ENCODE data around the gene RNF44.
A peak's percentile ranks its signal among the peaks of the same experiment; 100 is the strongest.

RNF44 gene

DNA sequence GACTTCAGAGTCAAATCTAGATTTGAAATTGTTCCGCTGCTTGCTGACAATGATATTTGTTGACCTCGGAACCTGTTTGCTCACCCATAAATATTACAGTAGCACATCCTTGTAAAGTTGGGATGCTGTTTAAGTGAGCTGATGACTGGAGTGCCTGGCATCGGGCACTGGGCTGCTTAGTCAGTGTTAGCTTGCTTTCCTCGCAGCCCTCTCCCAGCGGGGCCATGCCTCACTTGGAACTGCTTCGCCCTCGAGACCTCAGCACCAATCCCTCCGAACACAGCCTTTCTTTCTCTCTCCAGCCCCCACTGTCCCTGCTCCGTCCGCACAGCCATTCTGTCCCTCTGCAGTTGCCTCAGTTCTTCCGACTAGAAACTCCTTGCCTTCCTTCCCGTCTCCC, 23.4 kb downstream of the RNF44 start:
- ATAC-seq (ENCODE audit: low read depth) (peak; percentile 25; the same call in 1 of the 3 replicates), DNase-seq (ENCODE audit: low spot score) (no peak)
- TF ChIP-seq, protein P1, sequence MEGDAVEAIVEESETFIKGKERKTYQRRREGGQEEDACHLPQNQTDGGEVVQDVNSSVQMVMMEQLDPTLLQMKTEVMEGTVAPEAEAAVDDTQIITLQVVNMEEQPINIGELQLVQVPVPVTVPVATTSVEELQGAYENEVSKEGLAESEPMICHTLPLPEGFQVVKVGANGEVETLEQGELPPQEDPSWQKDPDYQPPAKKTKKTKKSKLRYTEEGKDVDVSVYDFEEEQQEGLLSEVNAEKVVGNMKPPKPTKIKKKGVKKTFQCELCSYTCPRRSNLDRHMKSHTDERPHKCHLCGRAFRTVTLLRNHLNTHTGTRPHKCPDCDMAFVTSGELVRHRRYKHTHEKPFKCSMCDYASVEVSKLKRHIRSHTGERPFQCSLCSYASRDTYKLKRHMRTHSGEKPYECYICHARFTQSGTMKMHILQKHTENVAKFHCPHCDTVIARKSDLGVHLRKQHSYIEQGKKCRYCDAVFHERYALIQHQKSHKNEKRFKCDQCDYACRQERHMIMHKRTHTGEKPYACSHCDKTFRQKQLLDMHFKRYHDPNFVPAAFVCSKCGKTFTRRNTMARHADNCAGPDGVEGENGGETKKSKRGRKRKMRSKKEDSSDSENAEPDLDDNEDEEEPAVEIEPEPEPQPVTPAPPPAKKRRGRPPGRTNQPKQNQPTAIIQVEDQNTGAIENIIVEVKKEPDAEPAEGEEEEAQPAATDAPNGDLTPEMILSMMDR (IDR thresholded peaks at IDR 0.05; ENCODE audit: poor library complexity, severe bottlenecking): no peak
- Histone ChIP-seq H3K27me3 (ENCODE audit: insufficient read depth, poor library complexity, severe bottlenecking) (no peaks in the 10 kb centered on the region), H3K4me1 (ENCODE audit: insufficient read depth, poor library complexity, severe bottlenecking) (no peaks in the 10 kb centered on the region), H3K36me3 (ENCODE audit: low read depth) (peaks cover 12% of the 10 kb centered on the region), H3K27ac (ENCODE audit: poor library complexity, severe bottlenecking) (no peak overlapping the region), H3K9me3 (ENCODE audit: severe bottlenecking) (no peaks in the 10 kb centered on the region), H3K4me3 (ENCODE audit: severe bottlenecking) (no peak overlapping the region)

DNA sequence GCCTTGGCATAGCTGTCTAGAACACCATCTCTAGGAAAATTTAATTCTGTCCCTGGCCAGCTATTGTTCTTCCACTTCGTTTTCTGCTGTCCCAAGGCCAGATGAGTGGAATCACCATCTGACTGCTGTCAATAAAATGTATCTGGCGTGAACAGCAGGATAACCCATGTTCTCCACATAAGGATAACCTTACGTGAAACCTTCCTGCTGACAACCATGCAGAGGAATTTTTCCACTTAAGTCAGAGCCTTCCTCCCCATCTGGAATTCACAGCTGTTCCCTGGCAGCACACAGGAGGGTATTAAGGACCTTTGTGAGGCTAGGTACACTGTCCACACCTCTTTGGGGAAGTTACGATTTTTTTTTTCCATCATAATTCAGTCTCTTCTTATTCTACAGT, 28.6 kb downstream of the RNF44 start:
- no peak overlapping the region for H3K27ac ChIP-seq (ENCODE audit: poor library complexity, severe bottlenecking)
- no peak for ATAC-seq (ENCODE audit: low read depth)
- DNase-seq (ENCODE audit: low spot score): no peak
- H3K36me3 ChIP-seq (ENCODE audit: low read depth): peaks cover 58% of the 10 kb centered on the region
- no peaks in the 10 kb centered on the region for H3K27me3 ChIP-seq (ENCODE audit: insufficient read depth, poor library complexity, severe bottlenecking)
- H3K4me1 ChIP-seq (ENCODE audit: insufficient read depth, poor library complexity, severe bottlenecking): no peaks in the 10 kb centered on the region
- H3K9me3 ChIP-seq (ENCODE audit: severe bottlenecking): no peaks in the 10 kb centered on the region
- H3K4me3 ChIP-seq (ENCODE audit: severe bottlenecking): no peak overlapping the region
- TF ChIP-seq, protein P1 (IDR thresholded peaks at IDR 0.05; ENCODE audit: poor library complexity, severe bottlenecking): no peak

DNA sequence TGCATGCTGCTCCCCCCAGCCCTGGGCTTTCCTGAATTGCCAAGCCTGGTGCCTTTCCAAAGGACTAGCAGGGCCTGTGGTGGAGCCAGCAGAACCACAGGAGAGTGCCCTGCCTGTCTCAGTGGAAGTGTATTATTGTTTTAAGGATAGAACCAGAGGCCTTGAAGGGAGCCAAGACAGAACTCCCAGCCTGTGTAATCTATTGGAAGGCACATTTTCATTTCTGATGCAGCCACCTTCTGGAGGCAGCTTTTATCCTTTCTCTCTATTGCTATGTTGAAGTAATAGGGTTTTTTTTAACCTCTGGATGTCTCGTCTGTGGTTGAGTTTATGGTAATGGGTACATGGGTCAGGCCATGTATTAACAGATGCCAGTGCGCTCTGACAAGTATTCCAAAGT, 29.3 kb downstream of the RNF44 start:
- no peak for DNase-seq (ENCODE audit: low spot score)
- Histone ChIP-seq H3K27me3 (ENCODE audit: insufficient read depth, poor library complexity, severe bottlenecking) (no peaks in the 10 kb centered on the region), H3K4me1 (ENCODE audit: insufficient read depth, poor library complexity, severe bottlenecking) (no peaks in the 10 kb centered on the region), H3K27ac (ENCODE audit: poor library complexity, severe bottlenecking) (no peak overlapping the region), H3K9me3 (ENCODE audit: severe bottlenecking) (no peaks in the 10 kb centered on the region), H3K36me3 (ENCODE audit: low read depth) (peaks cover 65% of the 10 kb centered on the region), H3K4me3 (ENCODE audit: severe bottlenecking) (no peak overlapping the region)
- no peak for ATAC-seq (ENCODE audit: low read depth)
- TF ChIP-seq, protein P1 (IDR thresholded peaks at IDR 0.05; ENCODE audit: poor library complexity, severe bottlenecking): no peak

DNA sequence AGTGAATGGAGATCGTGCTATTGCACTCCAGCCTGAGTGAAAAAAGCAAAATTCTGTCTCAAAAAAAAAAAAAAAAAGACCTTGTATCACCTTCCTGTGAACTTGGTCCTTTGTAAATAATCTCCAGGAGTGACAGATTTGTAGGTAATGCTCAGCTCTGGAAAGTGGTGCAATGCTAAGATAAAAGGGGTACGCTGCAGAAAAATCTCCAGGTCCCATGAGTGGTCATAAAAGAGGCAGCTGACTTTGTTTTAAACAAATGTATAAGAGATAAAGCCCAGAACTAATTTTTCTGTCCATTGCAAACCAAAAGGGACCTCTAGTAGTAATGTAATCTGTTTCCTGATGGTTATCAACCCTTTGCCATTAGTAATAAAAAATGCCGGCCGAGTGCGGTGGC, 33.7 kb downstream of the RNF44 start:
- Histone ChIP-seq H3K9me3 (ENCODE audit: severe bottlenecking) (no peaks in the 10 kb centered on the region), H3K36me3 (ENCODE audit: low read depth) (peaks cover 95% of the 10 kb centered on the region), H3K27ac (ENCODE audit: poor library complexity, severe bottlenecking) (no peak overlapping the region), H3K4me1 (ENCODE audit: insufficient read depth, poor library complexity, severe bottlenecking) (peaks cover 7% of the 10 kb centered on the region), H3K4me3 (ENCODE audit: severe bottlenecking) (no peak overlapping the region), H3K27me3 (ENCODE audit: insufficient read depth, poor library complexity, severe bottlenecking) (no peaks in the 10 kb centered on the region)
- TF ChIP-seq, protein P1 (IDR thresholded peaks at IDR 0.05; ENCODE audit: poor library complexity, severe bottlenecking): no peak
- ATAC-seq (ENCODE audit: low read depth) (no peak), DNase-seq (ENCODE audit: low spot score) (no peak)

DNA sequence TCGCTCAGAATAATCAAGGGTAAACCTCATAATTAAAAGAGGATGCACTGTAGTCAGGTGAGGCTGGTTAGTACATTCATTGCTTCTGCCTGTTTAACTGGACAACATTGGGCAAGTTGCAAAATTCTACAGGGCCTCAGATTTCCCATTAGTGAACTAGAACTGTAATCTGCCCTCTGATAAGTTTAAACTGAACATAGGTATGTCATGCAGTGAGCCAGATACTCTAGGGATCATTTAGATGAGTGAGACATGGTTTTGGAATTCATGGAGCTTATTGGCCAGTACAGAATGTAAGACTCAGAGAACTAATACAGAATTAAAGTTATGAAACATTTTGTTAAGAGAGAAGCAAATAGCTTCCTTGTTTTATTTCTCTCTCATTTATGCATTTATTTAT, 35.9 kb downstream of the RNF44 start:
- H3K36me3 ChIP-seq (ENCODE audit: low read depth): peaks cover 93% of the 10 kb centered on the region
- DNase-seq (ENCODE audit: low spot score): no peak
- peaks cover 23% of the 10 kb centered on the region for H3K4me1 ChIP-seq (ENCODE audit: insufficient read depth, poor library complexity, severe bottlenecking)
- H3K9me3 ChIP-seq (ENCODE audit: severe bottlenecking): no peaks in the 10 kb centered on the region
- peak; percentile 76 for ATAC-seq (ENCODE audit: low read depth)
- peak overlapping the region; percentile 23 for H3K27ac ChIP-seq (ENCODE audit: poor library complexity, severe bottlenecking)
- H3K27me3 ChIP-seq (ENCODE audit: insufficient read depth, poor library complexity, severe bottlenecking): no peaks in the 10 kb centered on the region
- H3K4me3 ChIP-seq (ENCODE audit: severe bottlenecking): no peak overlapping the region
- TF ChIP-seq, protein P1 (IDR thresholded peaks at IDR 0.05; ENCODE audit: poor library complexity, severe bottlenecking): no peak

All from RWPE2 (cell line).